ENCODE data around the gene CYBRD1. TPM values are rescaled to one million over a fixed set of nuclear protein-coding genes. Genes with fewer than 3 reads are reported as not detected.

The CYBRD1 gene
- total RNA-seq, 3 donors from 2014 or later: 0.13 to 1.6 (median 0.63) TPM

- Mint-ChIP-seq H3K36me3 (ENCODE audit: insufficient read depth) (peaks cover 3% of the 10 kb centered on the region), H3K27me3 (ENCODE audit: low read depth) (peaks cover 4% of the 10 kb centered on the region), H3K9me3 (no peaks in the 10 kb centered on the region), H3K4me3 (no peak overlapping the region), H3K4me1 (ENCODE audit: low read depth) (peaks cover 2% of the 10 kb centered on the region)
- ATAC-seq (no peak), DNase-seq (no peak)
These were observed 16.9 kb upstream of the CYBRD1 start for GRCh38 chr2:171505374-171505773.

GRCh38 chr2:171509945-171510731 lies 12.1 kb upstream of the CYBRD1 start:
- Mint-ChIP-seq H3K4me1 (ENCODE audit: low read depth) (peaks cover 2% of the 10 kb centered on the region), H3K4me3 (no peak overlapping the region), H3K36me3 (ENCODE audit: insufficient read depth) (peaks cover 3% of the 10 kb centered on the region), H3K9me3 (no peaks in the 10 kb centered on the region), H3K27me3 (ENCODE audit: low read depth) (peaks cover 4% of the 10 kb centered on the region)
- ATAC-seq (peak in 1 of 2 donors; percentile 72), DNase-seq (no peak)

GRCh38 chr2:171512014-171512413 lies 10.3 kb upstream of the CYBRD1 start:
- no peak overlapping the region for H3K4me3 Mint-ChIP-seq
- DNase-seq: no peak
- peaks cover 2% of the 10 kb centered on the region for H3K4me1 Mint-ChIP-seq (ENCODE audit: low read depth)
- no peaks in the 10 kb centered on the region for H3K9me3 Mint-ChIP-seq
- no peak for ATAC-seq
- peaks cover 7% of the 10 kb centered on the region for H3K27me3 Mint-ChIP-seq (ENCODE audit: low read depth)
- H3K36me3 Mint-ChIP-seq (ENCODE audit: insufficient read depth): peaks cover 3% of the 10 kb centered on the region

GRCh38 chr2:171512683-171513195 lies 9.5 kb upstream of the CYBRD1 start:
- Mint-ChIP-seq H3K27me3 (ENCODE audit: low read depth) (peaks cover 3% of the 10 kb centered on the region), H3K4me1 (ENCODE audit: low read depth) (peaks cover 2% of the 10 kb centered on the region), H3K9me3 (no peaks in the 10 kb centered on the region), H3K4me3 (no peak overlapping the region), H3K36me3 (ENCODE audit: insufficient read depth) (no peaks in the 10 kb centered on the region)
- ATAC-seq (no peak), DNase-seq (no peak)

- H3K27me3 Mint-ChIP-seq (ENCODE audit: low read depth): peaks cover 6% of the 10 kb centered on the region
- H3K36me3 Mint-ChIP-seq (ENCODE audit: insufficient read depth): no peaks in the 10 kb centered on the region
- ATAC-seq (no peak), DNase-seq (no peak)
- H3K9me3 Mint-ChIP-seq: no peaks in the 10 kb centered on the region
- peaks cover 2% of the 10 kb centered on the region for H3K4me1 Mint-ChIP-seq (ENCODE audit: low read depth)
- H3K4me3 Mint-ChIP-seq: no peak overlapping the region
These were observed 8.5 kb upstream of the CYBRD1 start for GRCh38 chr2:171513719-171514160.

GRCh38 chr2:171514908-171515582 lies 7.2 kb upstream of the CYBRD1 start:
- no peaks in the 10 kb centered on the region for H3K4me1 Mint-ChIP-seq (ENCODE audit: low read depth)
- ATAC-seq (no peak), DNase-seq (no peak)
- H3K9me3 Mint-ChIP-seq: no peaks in the 10 kb centered on the region
- H3K27me3 Mint-ChIP-seq (ENCODE audit: low read depth): peaks cover 17% of the 10 kb centered on the region
- no peak overlapping the region for H3K4me3 Mint-ChIP-seq
- H3K36me3 Mint-ChIP-seq (ENCODE audit: insufficient read depth): no peaks in the 10 kb centered on the region

- Mint-ChIP-seq H3K27me3 (ENCODE audit: low read depth) (peaks cover 22% of the 10 kb centered on the region), H3K4me3 (no peak overlapping the region), H3K4me1 (ENCODE audit: low read depth) (no peaks in the 10 kb centered on the region), H3K9me3 (no peaks in the 10 kb centered on the region), H3K36me3 (ENCODE audit: insufficient read depth) (no peaks in the 10 kb centered on the region)
- no peak for DNase-seq
- no peak for ATAC-seq
These were observed 6.5 kb upstream of the CYBRD1 start for GRCh38 chr2:171515672-171516298.

- Mint-ChIP-seq H3K9me3 (no peaks in the 10 kb centered on the region), H3K4me1 (ENCODE audit: low read depth) (peaks cover 2% of the 10 kb centered on the region), H3K36me3 (ENCODE audit: insufficient read depth) (no peaks in the 10 kb centered on the region), H3K4me3 (no peak overlapping the region), H3K27me3 (ENCODE audit: low read depth) (peaks cover 26% of the 10 kb centered on the region)
- no peak for ATAC-seq
- DNase-seq: no peak
These were observed 5.5 kb upstream of the CYBRD1 start for GRCh38 chr2:171516793-171517192.

- H3K9me3 Mint-ChIP-seq: no peaks in the 10 kb centered on the region
- ATAC-seq (no peak), DNase-seq (no peak)
- H3K4me1 Mint-ChIP-seq (ENCODE audit: low read depth): peaks cover 12% of the 10 kb centered on the region
- peaks cover 55% of the 10 kb centered on the region for H3K27me3 Mint-ChIP-seq (ENCODE audit: low read depth)
- no peaks in the 10 kb centered on the region for H3K36me3 Mint-ChIP-seq (ENCODE audit: insufficient read depth)
- no peak overlapping the region for H3K4me3 Mint-ChIP-seq
These were observed 1.8 kb upstream of the CYBRD1 start for GRCh38 chr2:171520471-171520870.

- DNase-seq (no peak), ATAC-seq (no peak)
- Mint-ChIP-seq H3K27me3 (ENCODE audit: low read depth) (peaks cover 55% of the 10 kb centered on the region), H3K36me3 (ENCODE audit: insufficient read depth) (no peaks in the 10 kb centered on the region), H3K9me3 (no peaks in the 10 kb centered on the region), H3K4me1 (ENCODE audit: low read depth) (peaks cover 12% of the 10 kb centered on the region), H3K4me3 (peak overlapping the region; percentile 60)
These were observed 768 bp upstream of the CYBRD1 start for GRCh38 chr2:171521361-171522051.

- H3K4me3 Mint-ChIP-seq: peak overlapping the region; percentile 76
- ATAC-seq (peak; percentile 60 to 69), DNase-seq (no peak)
- no peaks in the 10 kb centered on the region for H3K36me3 Mint-ChIP-seq (ENCODE audit: insufficient read depth)
- peaks cover 55% of the 10 kb centered on the region for H3K27me3 Mint-ChIP-seq (ENCODE audit: low read depth)
- H3K9me3 Mint-ChIP-seq: no peaks in the 10 kb centered on the region
- H3K4me1 Mint-ChIP-seq (ENCODE audit: low read depth): peaks cover 12% of the 10 kb centered on the region
These were observed 464 bp downstream of the CYBRD1 start for GRCh38 chr2:171522788-171523087.

GRCh38 chr2:171523088-171524017 lies 1.1 kb downstream of the CYBRD1 start:
- Mint-ChIP-seq H3K36me3 (ENCODE audit: insufficient read depth) (no peaks in the 10 kb centered on the region), H3K4me3 (peak overlapping the region; percentile 76), H3K4me1 (ENCODE audit: low read depth) (peaks cover 12% of the 10 kb centered on the region), H3K9me3 (no peaks in the 10 kb centered on the region), H3K27me3 (ENCODE audit: low read depth) (peaks cover 55% of the 10 kb centered on the region)
- ATAC-seq (peak; percentile 50 to 57), DNase-seq (no peak)

- Mint-ChIP-seq H3K36me3 (ENCODE audit: insufficient read depth) (no peaks in the 10 kb centered on the region), H3K9me3 (no peaks in the 10 kb centered on the region), H3K4me3 (peak overlapping the region; percentile 76), H3K27me3 (ENCODE audit: low read depth) (peaks cover 57% of the 10 kb centered on the region), H3K4me1 (ENCODE audit: low read depth) (peaks cover 12% of the 10 kb centered on the region)
- DNase-seq (no peak), ATAC-seq (no peak)
These were observed 1.7 kb downstream of the CYBRD1 start for GRCh38 chr2:171524018-171524401.
